T-helper 22 cell (primary cell): Measurements from ENCODE around the gene CUX1.
"Not testable (repeated sequence)": the region's sequence is repeated elsewhere in the genome, so short reads cannot be mapped to it uniquely, and the experiment has no call there.

Source experiments
- DNase-seq: peaks from one replicate; pipeline ENCODE4 v3.0.0-alpha.2; 2020; ENCODE audit warnings: low read depth

Gene CUX1

GRCh38 chr7:102215256-102215655 is 397.8 kb downstream of the CUX1 start:
- DNase-seq, result no peak

- DNase-seq, result no peak
Measured at GRCh38 chr7:102215711-102216110, 398.3 kb downstream of the CUX1 start.

DNA sequence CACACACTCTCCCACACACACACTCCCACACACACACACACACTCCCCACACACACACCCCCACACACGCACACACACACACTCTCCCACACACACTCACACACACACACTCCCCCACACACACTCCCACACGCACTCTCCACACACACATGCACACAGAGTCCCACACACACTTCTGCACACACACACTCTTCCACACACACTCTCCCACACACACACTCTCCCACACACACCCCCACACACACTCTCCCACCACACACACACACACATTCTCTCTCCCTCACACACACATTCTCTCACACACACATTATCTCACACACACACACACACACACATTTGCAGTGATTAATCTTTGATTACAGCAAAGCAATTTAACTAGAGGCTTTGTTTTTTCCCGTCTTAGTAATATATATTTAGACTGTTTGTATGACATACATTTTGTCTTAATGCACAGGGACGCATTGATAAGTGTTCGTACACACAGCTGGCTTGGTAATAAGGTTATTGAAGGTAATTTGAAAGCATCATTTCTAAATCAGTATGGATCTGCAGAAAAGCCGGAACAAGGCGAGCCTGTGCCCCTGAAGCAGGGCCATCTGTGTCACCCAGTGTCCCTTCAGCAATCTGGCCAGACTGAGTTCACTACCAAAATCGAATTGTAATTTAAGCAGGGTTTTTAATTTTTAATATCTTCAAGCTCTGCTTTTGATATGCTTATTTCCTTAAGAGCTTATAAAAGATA is 399.3 kb downstream of the CUX1 start:
- no peak for DNase-seq

DNA sequence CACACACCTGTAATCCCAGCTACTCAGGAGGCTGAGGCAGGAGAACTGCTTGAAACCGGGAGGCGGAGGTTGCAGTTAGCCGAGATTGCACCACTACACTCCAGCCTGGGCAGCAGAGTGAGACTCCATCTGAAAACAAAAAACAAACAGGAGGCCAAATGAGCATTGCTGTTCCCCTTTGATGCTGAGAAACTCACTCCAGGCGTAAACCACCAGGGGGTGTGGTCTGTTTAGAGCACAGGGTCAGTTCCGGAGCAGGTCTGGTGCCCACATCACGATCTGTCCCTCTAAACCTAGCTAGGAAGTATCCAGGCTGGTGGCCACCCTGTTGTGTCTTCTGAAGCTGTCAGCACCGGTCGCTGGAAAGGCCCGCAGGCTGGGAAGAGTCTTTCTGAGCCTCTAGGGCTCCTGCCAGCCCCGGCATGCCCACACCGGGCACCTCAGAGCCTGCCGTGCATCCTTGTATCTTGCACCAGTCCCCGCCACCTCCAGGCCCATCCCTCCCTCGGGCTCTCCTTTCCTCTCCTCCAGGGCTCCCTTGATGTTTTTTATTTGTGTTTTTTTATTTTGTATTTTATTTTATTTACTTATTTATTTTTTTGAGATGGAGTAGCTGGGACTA is 402.9 kb downstream of the CUX1 start:
- no peak for DNase-seq

- DNase-seq, result no peak
Measured at GRCh38 chr7:102220960-102221800, 403.8 kb downstream of the CUX1 start.

GRCh38 chr7:102221961-102222360 is 404.5 kb downstream of the CUX1 start:
- no peak for DNase-seq

DNA sequence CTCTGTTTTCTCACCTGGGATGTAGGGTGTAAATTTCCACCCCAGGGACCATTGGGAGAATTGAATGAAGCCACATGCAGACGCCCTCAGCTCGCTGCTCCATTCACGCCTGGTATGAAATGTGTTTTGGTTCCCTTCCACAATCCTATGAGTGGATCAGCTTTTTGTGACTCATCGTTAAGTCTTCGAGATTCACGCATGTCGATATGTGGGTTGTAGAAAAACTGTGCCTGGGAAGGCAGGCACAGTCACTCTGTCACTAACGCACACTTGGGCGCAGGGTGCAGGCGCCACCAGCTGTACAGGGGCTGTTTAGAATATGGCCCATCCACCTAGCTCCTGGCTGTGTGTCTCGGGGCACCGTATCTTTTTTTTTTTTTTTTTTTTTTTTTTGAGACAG is 405.0 kb downstream of the CUX1 start:
- DNase-seq, result no peak

DNA sequence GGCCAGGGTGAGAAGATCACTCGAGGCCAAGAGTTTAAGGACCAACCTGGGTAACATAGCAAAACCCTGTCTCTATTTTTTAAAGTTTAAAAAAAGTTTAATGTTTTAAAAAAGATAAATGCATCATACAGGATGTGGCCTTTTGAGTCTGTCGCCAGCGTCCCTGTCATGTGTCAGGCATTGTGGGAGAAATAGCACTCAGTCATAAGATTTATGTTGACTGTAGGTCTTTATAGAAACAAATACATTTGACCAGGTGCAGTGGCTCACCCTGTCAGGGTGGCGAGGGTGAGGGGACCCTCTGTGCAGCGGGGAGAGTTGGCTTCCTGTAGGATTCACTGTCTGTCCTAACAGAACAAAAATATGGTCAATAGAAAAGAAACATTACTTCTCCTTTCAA is 405.8 kb downstream of the CUX1 start:
- DNase-seq, result no peak

DNA sequence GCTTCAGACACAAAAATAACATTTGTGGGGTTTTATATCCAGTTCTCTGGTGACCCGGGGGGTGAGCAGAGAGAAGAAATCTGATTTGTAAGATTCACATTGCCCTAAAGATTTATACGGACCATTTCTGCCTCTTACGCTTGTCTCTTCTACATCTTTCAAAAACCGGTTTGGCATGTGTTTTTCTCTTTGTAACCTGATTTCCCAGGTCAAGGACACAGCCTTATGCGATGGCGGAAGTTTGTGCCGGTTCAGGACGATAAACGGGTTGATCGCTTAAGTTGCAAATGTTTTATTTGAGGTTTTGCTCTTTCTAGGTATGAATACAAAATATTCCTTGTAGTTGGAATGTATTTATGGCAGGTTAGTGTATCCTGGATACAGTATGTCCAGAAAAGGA is 407.6 kb downstream of the CUX1 start:
- no peak for DNase-seq

GRCh38 chr7:102227371-102227770 is 409.9 kb downstream of the CUX1 start:
- no peak for DNase-seq

DNA sequence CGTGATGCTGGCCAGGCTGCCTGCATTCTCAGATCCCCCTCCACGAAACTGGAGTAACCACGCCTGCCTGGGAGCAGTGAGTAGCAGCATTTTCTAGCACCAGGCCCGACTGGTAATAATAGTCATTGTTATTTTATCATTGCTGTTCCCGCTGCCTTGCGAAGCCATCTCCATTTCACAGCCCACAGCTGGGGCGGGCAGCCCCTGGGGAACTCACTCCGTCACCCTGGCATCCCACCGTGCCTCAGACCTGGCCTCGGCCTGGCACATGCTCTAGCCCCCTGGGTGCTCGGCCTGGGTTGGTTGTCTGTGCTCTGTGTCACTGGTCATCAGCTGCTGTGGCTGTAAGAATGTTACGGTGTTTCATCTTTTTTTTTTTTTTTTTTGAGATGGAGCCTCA is 411.5 kb downstream of the CUX1 start:
- DNase-seq, result no peak

GRCh38 chr7:102230162-102230561 is 412.7 kb downstream of the CUX1 start:
- not testable (repeated sequence) for DNase-seq

DNA sequence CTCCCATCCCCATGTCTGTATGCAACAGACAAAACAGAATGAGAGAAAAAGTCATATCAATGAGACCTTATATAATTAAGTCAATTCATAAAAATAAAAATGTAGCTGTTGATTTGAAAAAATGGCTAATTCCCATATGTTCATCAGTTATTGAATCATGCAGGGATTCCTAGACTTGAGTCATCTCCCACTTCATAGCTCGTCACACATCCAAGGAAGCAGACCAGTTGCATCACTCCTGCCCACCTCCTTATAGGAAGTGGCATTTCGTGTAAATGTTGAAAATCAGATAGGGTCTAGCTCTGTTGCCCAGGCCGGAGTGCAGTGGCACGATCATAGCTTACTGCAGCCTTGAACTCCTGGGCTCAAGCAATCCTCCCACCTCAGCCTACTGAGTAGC is 413.2 kb downstream of the CUX1 start:
- DNase-seq, result no peak

- DNase-seq, result no peak
Measured at GRCh38 chr7:102232611-102233286, 415.3 kb downstream of the CUX1 start.

GRCh38 chr7:102234131-102234530 is 416.7 kb downstream of the CUX1 start:
- DNase-seq, result no peak

GRCh38 chr7:102234801-102235550 is 417.6 kb downstream of the CUX1 start:
- no peak for DNase-seq

GRCh38 chr7:102236102-102236501 is 418.7 kb downstream of the CUX1 start:
- DNase-seq, result no peak

GRCh38 chr7:102236592-102237287 is 419.3 kb downstream of the CUX1 start:
- no peak for DNase-seq

DNA sequence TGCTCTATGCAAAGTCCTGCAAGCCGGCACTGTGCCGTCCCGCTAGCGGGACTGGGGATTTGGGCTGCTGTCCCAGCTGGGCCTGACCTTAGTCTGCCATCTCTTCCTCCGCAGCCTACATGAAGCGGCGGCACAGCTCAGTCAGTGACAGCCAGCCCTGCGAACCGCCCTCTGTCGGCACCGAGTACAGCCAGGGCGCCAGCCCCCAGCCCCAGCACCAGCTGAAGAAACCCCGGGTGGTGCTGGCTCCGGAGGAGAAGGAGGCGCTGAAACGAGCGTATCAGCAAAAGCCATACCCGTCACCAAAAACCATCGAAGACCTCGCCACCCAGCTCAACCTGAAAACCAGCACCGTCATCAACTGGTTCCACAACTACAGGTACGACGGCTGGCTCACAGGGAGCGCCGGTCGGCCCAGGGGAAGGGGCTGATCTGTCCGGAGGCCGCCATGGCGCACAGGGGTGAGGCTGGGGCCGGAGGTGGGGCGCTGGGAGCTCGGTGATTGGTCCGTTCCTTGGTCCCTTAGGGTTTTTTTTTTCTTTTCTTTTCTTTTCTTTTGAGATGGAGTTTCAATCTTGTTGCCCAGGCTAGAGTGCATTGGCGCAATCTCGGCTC is 421.9 kb downstream of the CUX1 start:
- no peak for DNase-seq

DNA sequence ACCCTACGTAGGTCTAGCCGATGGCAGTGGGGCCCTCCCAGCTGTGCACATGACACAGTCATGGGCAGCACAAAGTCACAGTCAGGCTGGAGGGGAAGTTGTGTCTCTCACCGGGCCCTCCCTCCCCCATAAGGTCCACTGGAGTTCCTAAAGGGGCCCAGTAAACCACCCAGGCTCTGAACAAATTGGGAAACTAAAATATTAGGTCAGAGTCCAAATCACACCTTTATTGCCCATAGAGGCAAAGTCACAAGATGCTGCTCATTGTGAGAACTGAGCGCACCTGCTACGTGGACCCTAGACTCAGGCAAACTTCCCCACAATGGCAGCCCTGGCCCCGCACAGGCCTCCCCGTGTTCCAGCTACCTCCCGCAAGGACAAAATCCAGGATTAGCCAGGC is 424.0 kb downstream of the CUX1 start:
- no peak for DNase-seq

GRCh38 chr7:102244601-102245000 is 427.2 kb downstream of the CUX1 start:
- DNase-seq, result no peak
